ENCODE measurements around the gene IDI2. TPM values are rescaled to one million over a fixed set of nuclear protein-coding genes. Genes with fewer than 3 reads are reported as not detected.

IDI2 gene
- total and polyA plus RNA-seq, 2 of the 13 experiments (the other 11 are each of a cell fraction or from before 2014, with no cell fraction given) = not detected

DNA sequence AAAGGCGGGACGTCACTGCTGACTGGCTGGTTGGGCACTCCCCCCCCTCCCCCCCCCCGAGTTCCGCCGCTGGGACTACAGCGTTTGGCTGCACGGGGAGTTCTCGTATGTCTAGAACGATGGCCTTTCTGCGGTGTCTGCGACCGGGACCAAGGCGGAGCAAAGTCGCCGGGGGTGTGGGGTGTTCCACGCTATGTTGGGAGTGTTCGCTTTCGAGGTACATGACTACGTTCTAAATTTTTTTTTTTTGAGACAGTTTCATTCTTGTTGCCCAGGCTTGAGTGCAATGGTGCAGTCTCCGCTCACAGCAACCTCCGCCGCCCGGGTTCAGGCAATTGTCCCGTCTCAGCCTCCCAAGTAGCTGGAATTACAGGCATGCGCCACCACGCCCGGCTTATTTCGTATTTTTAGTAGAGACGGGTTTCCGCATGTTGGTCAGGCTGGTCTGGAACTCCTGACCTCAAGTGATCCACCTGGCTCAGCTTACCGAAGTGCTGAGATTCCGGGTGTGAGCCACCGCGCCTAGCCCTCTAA, 23.8 kb upstream of the IDI2 start (continued):
- no peak for TF ChIP-seq LCORL (IDR thresholded peaks at IDR 0.05)
- no peak for TF ChIP-seq LCORL (CRISPR knock-in tag; IDR thresholded peaks at IDR 0.05)
- no peak for TF ChIP-seq SRY (CRISPR knock-in tag; IDR thresholded peaks at IDR 0.05)

- Histone ChIP-seq H3K27ac (ENCODE audit: extremely low read length, insufficient read depth, low read length) (peak within 1 kb of the TSS; percentile 96), H3K4me3 (replicated peaks in 1 of 3; ENCODE audit: insufficient read depth in 1 of 3, low read depth in 2 of 3, low read length in 3 of 3) (peak within 1 kb of the TSS; percentile 80 to 98 (median 93)), H3K9me3 (ENCODE audit: low read length) (no peaks in the 10 kb centered on the region), H3K79me2 (ENCODE audit: insufficient read depth, low read length) (peaks cover 80% of the 10 kb centered on the region), H2AFZ (ENCODE audit: low read length) (no peak within 1 kb of the TSS), H3K27me3 (ENCODE audit: control insufficient read depth in 1 of 2, insufficient read depth in 2 of 2, low read length in 2 of 2) (no peaks in the 10 kb centered on the region; a peak in 1 of 5 replicates), H3K9ac (ENCODE audit: insufficient read depth, low read depth, low read length) (peak within 1 kb of the TSS; percentile 94), H4K20me1 (ENCODE audit: insufficient read depth, low read length) (peaks cover 44% of the 10 kb centered on the region), H3K36me3 (replicated peaks in 1 of 2; ENCODE audit: control insufficient read depth in 1 of 2, insufficient read depth in 2 of 2, low read length in 2 of 2) (peaks cover 3 to 17% of the 10 kb centered on the region in 2 experiments; a peak in 3 of 5 replicates), H3K4me1 (ENCODE audit: insufficient read depth, low read length) (peaks cover 59% of the 10 kb centered on the region), H3K4me2 (ENCODE audit: low read depth, low read length) (peak within 1 kb of the TSS; percentile 85)
- no TSS peak for BruUV-seq (replicated peaks)
- DNase-seq (ENCODE audit: low spot score) (peak; percentile 96), ATAC-seq (peak; percentile 92), FAIRE-seq (peak; percentile 61)
- 0% methylated on average over 5 of the region's 83 CpGs for WGBS (ENCODE audit: low lambda C conversion rate)
- POLR2A ChIA-PET = interaction anchor here (0.9 to 1.9 kb wide), 21 partner anchors 9 to 231 kb away, joined by 3 to 15 read pairs (median 5); partner anchors contain the start of genes GTPBP4 and LARP4B
- CTCF ChIA-PET (ENCODE audit: low intra/inter-chr PET ratio, low total read pairs) = no interaction called here
- intact Hi-C loops (cut with micrococcal nuclease; ENCODE audit: unreplicated experiment) (loop anchor here (2.0 to 5.0 kb wide), 2 partner anchors 62 to 118 kb away; partner anchors contain the start of genes GTPBP4 and LARP4B), in situ Hi-C loops (cut with HindIII; ENCODE audit: extremely low pct_ligation_motif_present, low pct_unique_long_range_greater_than_20kb) (no loop called here)
- TF ChIP-seq, protein P1, sequence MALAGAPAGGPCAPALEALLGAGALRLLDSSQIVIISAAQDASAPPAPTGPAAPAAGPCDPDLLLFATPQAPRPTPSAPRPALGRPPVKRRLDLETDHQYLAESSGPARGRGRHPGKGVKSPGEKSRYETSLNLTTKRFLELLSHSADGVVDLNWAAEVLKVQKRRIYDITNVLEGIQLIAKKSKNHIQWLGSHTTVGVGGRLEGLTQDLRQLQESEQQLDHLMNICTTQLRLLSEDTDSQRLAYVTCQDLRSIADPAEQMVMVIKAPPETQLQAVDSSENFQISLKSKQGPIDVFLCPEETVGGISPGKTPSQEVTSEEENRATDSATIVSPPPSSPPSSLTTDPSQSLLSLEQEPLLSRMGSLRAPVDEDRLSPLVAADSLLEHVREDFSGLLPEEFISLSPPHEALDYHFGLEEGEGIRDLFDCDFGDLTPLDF (CRISPR knock-in tag; IDR thresholded peaks at IDR 0.05) = peak; percentile 90
- TF ChIP-seq SNAPC2 (CRISPR knock-in tag; IDR thresholded peaks at IDR 0.05) (peak; percentile 86; the same call in 1 of the 2 replicates), FOXO1 (CRISPR knock-in tag; IDR thresholded peaks at IDR 0.05) (peak; percentile 63), ZFP37 (CRISPR knock-in tag; IDR thresholded peaks at IDR 0.05; ENCODE audit: borderline replicate concordance) (no peak; the same call in 1 of the 2 replicates), ZFP36 (IDR thresholded peaks at IDR 0.05; ENCODE audit: borderline replicate concordance, low read depth, low read length, partially characterized antibody) (no peak), ZNF460 (CRISPR knock-in tag; IDR thresholded peaks at IDR 0.05; ENCODE audit: borderline replicate concordance) (no peak; the same call in 1 of the 2 replicates), ATF1 (CRISPR knock-in tag; IDR thresholded peaks at IDR 0.05) (peak; percentile 92), MYC (CRISPR knock-in tag; IDR thresholded peaks at IDR 0.05; ENCODE audit: borderline replicate concordance) (peak; percentile 71; the same call in 1 of the 2 replicates), PHF21A (CRISPR knock-in tag; IDR thresholded peaks at IDR 0.05) (peak; percentile 91), MEIS2 (CRISPR knock-in tag; IDR thresholded peaks at IDR 0.05) (peak; percentile 12; the same call in 1 of the 2 replicates), DNMT1 (CRISPR knock-in tag; IDR thresholded peaks at IDR 0.05) (0 out of 2 replicates have a peak, but pooled peaks have one; percentile 18)
- TF ChIP-seq, protein P2, sequence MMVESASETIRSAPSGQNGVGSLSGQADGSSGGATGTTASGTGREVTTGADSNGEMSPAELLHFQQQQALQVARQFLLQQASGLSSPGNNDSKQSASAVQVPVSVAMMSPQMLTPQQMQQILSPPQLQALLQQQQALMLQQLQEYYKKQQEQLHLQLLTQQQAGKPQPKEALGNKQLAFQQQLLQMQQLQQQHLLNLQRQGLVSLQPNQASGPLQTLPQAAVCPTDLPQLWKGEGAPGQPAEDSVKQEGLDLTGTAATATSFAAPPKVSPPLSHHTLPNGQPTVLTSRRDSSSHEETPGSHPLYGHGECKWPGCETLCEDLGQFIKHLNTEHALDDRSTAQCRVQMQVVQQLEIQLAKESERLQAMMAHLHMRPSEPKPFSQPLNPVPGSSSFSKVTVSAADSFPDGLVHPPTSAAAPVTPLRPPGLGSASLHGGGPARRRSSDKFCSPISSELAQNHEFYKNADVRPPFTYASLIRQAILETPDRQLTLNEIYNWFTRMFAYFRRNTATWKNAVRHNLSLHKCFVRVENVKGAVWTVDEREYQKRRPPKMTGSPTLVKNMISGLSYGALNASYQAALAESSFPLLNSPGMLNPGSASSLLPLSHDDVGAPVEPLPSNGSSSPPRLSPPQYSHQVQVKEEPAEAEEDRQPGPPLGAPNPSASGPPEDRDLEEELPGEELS (CRISPR knock-in tag; IDR thresholded peaks at IDR 0.05) = 0 out of 2 replicates have a peak, but pooled peaks have one; percentile 8
- TF ChIP-seq, protein P3, sequence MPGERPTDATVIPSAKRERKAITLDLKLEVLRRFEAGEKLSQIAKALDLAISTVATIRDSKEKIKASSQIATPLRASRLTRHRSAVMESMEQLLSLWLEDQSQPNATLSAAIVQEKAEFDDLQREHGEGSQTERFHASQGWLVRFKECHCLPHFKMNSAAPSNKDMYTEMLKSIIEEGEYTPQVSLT (CRISPR knock-in tag; IDR thresholded peaks at IDR 0.05; ENCODE audit: borderline replicate concordance, low read depth) = no peak
- TF ChIP-seq, protein P4, sequence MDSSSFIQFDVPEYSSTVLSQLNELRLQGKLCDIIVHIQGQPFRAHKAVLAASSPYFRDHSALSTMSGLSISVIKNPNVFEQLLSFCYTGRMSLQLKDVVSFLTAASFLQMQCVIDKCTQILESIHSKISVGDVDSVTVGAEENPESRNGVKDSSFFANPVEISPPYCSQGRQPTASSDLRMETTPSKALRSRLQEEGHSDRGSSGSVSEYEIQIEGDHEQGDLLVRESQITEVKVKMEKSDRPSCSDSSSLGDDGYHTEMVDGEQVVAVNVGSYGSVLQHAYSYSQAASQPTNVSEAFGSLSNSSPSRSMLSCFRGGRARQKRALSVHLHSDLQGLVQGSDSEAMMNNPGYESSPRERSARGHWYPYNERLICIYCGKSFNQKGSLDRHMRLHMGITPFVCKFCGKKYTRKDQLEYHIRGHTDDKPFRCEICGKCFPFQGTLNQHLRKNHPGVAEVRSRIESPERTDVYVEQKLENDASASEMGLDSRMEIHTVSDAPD (CRISPR knock-in tag; IDR thresholded peaks at IDR 0.05) = peak; percentile 72
Measured at GRCh38 chr10:1048732-1049424, 23.2 kb upstream of the IDI2 start, which contains the start of gene IDI1. TSS of gene IDI1 (minus strand) at chr10:1049119. CDS start at chr10:1049003, 116 bp downstream.
